ENCODE measurements around the gene NUCB2. TPM values are rescaled to one million over a fixed set of nuclear protein-coding genes. Genes with fewer than 3 reads are reported as not detected.

Gene NUCB2
- polyA plus RNA-seq, 2 of the 4 experiments (the other 2 are of a cell fraction): 36.7 to 92.5 TPM

GRCh38 chr11:17331669-17332068 lies 55.1 kb downstream of the NUCB2 start (continued):
- TF ChIP-seq CTCF (IDR thresholded peaks at IDR 0.05) (no peak), PHF8 (IDR thresholded peaks at IDR 0.05; ENCODE audit: borderline replicate concordance, low read depth) (no peak)

GRCh38 chr11:17333799-17334586 lies 57.5 kb downstream of the NUCB2 start:
- WGBS (ENCODE audit: missing lambda C conversion rate): 76% methylated on average over 4 of the region's 4 CpGs

GRCh38 chr11:17343257-17343656 lies 66.7 kb downstream of the NUCB2 start:
- DNase-seq (ENCODE audit: low read depth in 1 of 2, low spot score in 1 of 2): no peak
- Histone ChIP-seq H3K4me3 (no peak overlapping the region), H3K9me3 (no peaks in the 10 kb centered on the region), H3K27ac (no peak overlapping the region), H3K4me2 (no peak overlapping the region), H3K4me1 (no peaks in the 10 kb centered on the region)
- no peak for FAIRE-seq
- ChIA-PET POLR2A (no interaction called here), CTCF (no interaction called here)
- TF ChIP-seq ZNF302 (CRISPR knock-in tag; IDR thresholded peaks at IDR 0.05): no peak
- no peak for TF ChIP-seq SMC3 (IDR thresholded peaks at IDR 0.05)
- TF ChIP-seq E2F6 (IDR thresholded peaks at IDR 0.05; ENCODE audit: borderline replicate concordance, low read depth): no peak
- TF ChIP-seq RARB (CRISPR knock-in tag; IDR thresholded peaks at IDR 0.05): no peak
- no peak for TF ChIP-seq HOXA7 (CRISPR knock-in tag; IDR thresholded peaks at IDR 0.05)
- WGBS (ENCODE audit: missing lambda C conversion rate): 93% methylated on average over 2 of the region's 2 CpGs
- no peak for ATAC-seq

More at GRCh38 chr11:17333799-17334586, 57.5 kb downstream of the NUCB2 start:
- Histone ChIP-seq H3K4me3 (no peak overlapping the region), H3K4me1 (no peaks in the 10 kb centered on the region), H3K27ac (no peak overlapping the region), H3K9me3 (no peaks in the 10 kb centered on the region), H3K4me2 (no peak overlapping the region)
- DNase-seq (ENCODE audit: low read depth in 1 of 2, low spot score in 1 of 2) (no peak), FAIRE-seq (no peak), ATAC-seq (no peak)
- POLR2A ChIA-PET: no interaction called here
- CTCF ChIA-PET: interaction anchor here (1.0 to 1.7 kb wide), 3 partner anchors 9 to 50 kb away, joined by 3 to 5 read pairs (median 4); no protein-coding TSS in a partner anchor
- no peak for TF ChIP-seq JUNB (IDR thresholded peaks at IDR 0.05)
- no peak for TF ChIP-seq NPAS2 (CRISPR knock-in tag; IDR thresholded peaks at IDR 0.05; ENCODE audit: borderline replicate concordance)
- no peak for TF ChIP-seq PBX3 (IDR thresholded peaks at IDR 0.05)
- TF ChIP-seq NFE2L2 (conservative IDR thresholded peaks at IDR 0.05; ENCODE audit: low read length): no peak
- no peak for TF ChIP-seq NR3C1 (IDR thresholded peaks at IDR 0.05)
- TF ChIP-seq CHD2 (IDR thresholded peaks at IDR 0.05; ENCODE audit: low read length, partially characterized antibody): no peak
- TF ChIP-seq MYC (IDR thresholded peaks at IDR 0.05; ENCODE audit: borderline replicate concordance, low read length): no peak
- TF ChIP-seq TFCP2L1 (CRISPR knock-in tag; IDR thresholded peaks at IDR 0.05): no peak
- no peak for TF ChIP-seq HES2 (IDR thresholded peaks at IDR 0.05)
- no peak for TF ChIP-seq KDM1A (IDR thresholded peaks at IDR 0.05; ENCODE audit: low read depth)
- TF ChIP-seq BCL3 (IDR thresholded peaks at IDR 0.05): no peak
